CD4-positive, alpha-beta T cell (primary cell): Measurements from ENCODE around the gene GAB3. TPM values are rescaled to one million over a fixed set of nuclear protein-coding genes. Genes with fewer than 3 reads are reported as not detected.
"Not testable (repeated sequence)": the region's sequence is repeated elsewhere in the genome, so short reads cannot be mapped to it uniquely, and the experiment has no call there.

Experiments used
- ATAC-seq: fragments of 200-7000 bp; cut with Tn5 transposase; one replicate; pipeline ENCODE4 v1.10.0; 2022; ENCODE audit warnings: mild to moderate bottlenecking; ENCODE audit not compliant: poor library complexity
- CTCF ChIA-PET: fragments of 350-600 bp; sonication (Branson Sonifier 250); formaldehyde crosslinking; loops from one replicate; lab custom pipeline; 2021; ENCODE audit warnings: antibody characterized with exemption, inconsistent platforms; lab: Charles Lee
- POLR2A ChIA-PET: fragments of 350-600 bp; sonication (Branson Sonifier 250); formaldehyde crosslinking; loops from one replicate; lab custom pipeline; 2021; ENCODE audit warnings: antibody characterized with exemption, inconsistent platforms; lab: Charles Lee
- DNase-seq, 14 experiments: peaks; one replicate each; pipeline ENCODE4 v3.0.0-alpha.2; 2013 to 2020; ENCODE audit warnings: mixed read lengths in 2 of 14
- H3K27ac ChIP-seq, 2 donors: one replicate each; pipeline versions ENCODE4 v1.5.1 to v1.7.0; 2013; ENCODE audit warnings: low read length in 2 of 2, low read depth in 1 of 2, mild to moderate bottlenecking in 1 of 2
- H3K27me3 ChIP-seq, 2 experiments: 1 replicate in 1 of 2; 2 replicates in 1 of 2; pipeline versions ENCODE4 v1.6.1 to v1.7.0; 2013; ENCODE audit warnings: low read length in 2 of 2, control low read depth in 1 of 2, mild to moderate bottlenecking in 1 of 2, moderate library complexity in 1 of 2; ENCODE audit not compliant: insufficient read depth in 2 of 2, control insufficient read depth in 1 of 2
- H3K36me3 ChIP-seq: one replicate; pipeline ENCODE4 v1.6.1; 2013; ENCODE audit warnings: low read length, control low read depth; ENCODE audit not compliant: insufficient read depth
- H3K4me1 ChIP-seq: one replicate; pipeline ENCODE4 v1.6.1; 2013; ENCODE audit warnings: low read length, control low read depth; ENCODE audit not compliant: insufficient read depth
- H3K4me3 ChIP-seq: one replicate; pipeline ENCODE4 v1.5.1; 2013; ENCODE audit warnings: mild to moderate bottlenecking, low read length, moderate library complexity
- H3K9me3 ChIP-seq, 2 experiments: 1 replicate in 1 of 2; 2 replicates in 1 of 2; pipeline versions ENCODE4 v1.6.1 to v1.7.0; 2013; ENCODE audit warnings: low read length in 2 of 2, mild to moderate bottlenecking in 2 of 2, control low read depth in 1 of 2, moderate library complexity in 1 of 2; ENCODE audit not compliant: control insufficient read depth in 1 of 2, insufficient read depth in 1 of 2
- H3K27ac Mint-ChIP-seq: one replicate; pipeline ENCODE4 v1.8.0; 2020; ENCODE audit warnings: mixed read lengths
- H3K27me3 Mint-ChIP-seq: one replicate; pipeline ENCODE4 v1.8.0; 2021; ENCODE audit warnings: mixed read lengths
- H3K36me3 Mint-ChIP-seq: one replicate; pipeline ENCODE4 v1.8.0; 2021; ENCODE audit warnings: low read depth, mixed read lengths
- H3K4me1 Mint-ChIP-seq: one replicate; pipeline ENCODE4 v1.8.0; 2021; ENCODE audit warnings: low read depth, mixed read lengths
- H3K4me3 Mint-ChIP-seq: one replicate; pipeline ENCODE4 v1.8.0; 2020; ENCODE audit warnings: mild to moderate bottlenecking, mixed read lengths
- H3K9me3 Mint-ChIP-seq: one replicate; pipeline ENCODE4 v1.8.0; 2020; ENCODE audit warnings: mixed read lengths
- CTCF ChIP-seq: fragments of 200-600 bp; IDR thresholded peaks from one replicate; pipeline ENCODE4 v1.8.0; 2022; ENCODE audit warnings: antibody characterized with exemption, mild to moderate bottlenecking
- intact Hi-C, 2 experiments: fragments of 100-400 bp; cut with DNase I in 1 of 2; cut with micrococcal nuclease in 1 of 2; formaldehyde crosslinking; loops; one replicate each; pipeline versions ENCODE4 v1.15.1 to v1.9.0; 2023 to 2025; cut with DNase I, micrococcal nuclease
- total RNA-seq, 174 experiments: library from RNA in 2 of 174; stranded (reverse) in 2 of 174; gene quantifications; one replicate each; pipeline ENCODE4 v1.2.3 and lab custom pipeline; 2021 to 2026

Gene GAB3
- total RNA-seq, 2 experiments from 2014 or later, result 3.4 to 3.5 TPM

- Mint-ChIP-seq H3K36me3 (no peaks in the 10 kb centered on the region), H3K27ac (no peak overlapping the region), H3K27me3 (no peaks in the 10 kb centered on the region), H3K4me1 (no peaks in the 10 kb centered on the region), H3K9me3 (no peaks in the 10 kb centered on the region), H3K4me3 (no peak overlapping the region)
- Histone ChIP-seq H3K27ac (no peak overlapping the region), H3K4me3 (no peak overlapping the region), H3K4me1 (no peaks in the 10 kb centered on the region), H3K27me3 (no peaks in the 10 kb centered on the region), H3K9me3 (no peaks in the 10 kb centered on the region), H3K36me3 (no peaks in the 10 kb centered on the region)
- ATAC-seq, result no peak
- POLR2A ChIA-PET, result no interaction called here
- no peak for TF ChIP-seq CTCF
- no peak for DNase-seq
- intact Hi-C loops, result no loop called here
- CTCF ChIA-PET, result no interaction called here
Observed at GRCh38 chrX:154654372-154654771, 96.5 kb downstream of the GAB3 start.

GRCh38 chrX:154653413-154653812 lies 97.5 kb downstream of the GAB3 start, which contains the start of gene CTAG2:
Gene CTAG2, minus strand, starts transcription at chrX:154653579. Its CDS starts 64 bp downstream, at chrX:154653515.
- H3K27me3 Mint-ChIP-seq, CTCF ChIA-PET, POLR2A ChIA-PET: not testable (repeated sequence)

GRCh38 chrX:154653048-154653401 lies 97.9 kb downstream of the GAB3 start:
- DNase-seq (no peak), ATAC-seq (no peak)
- no peak overlapping the region for H3K4me3 ChIP-seq
- ChIA-PET CTCF (no interaction called here), POLR2A (no interaction called here)
- no peaks in the 10 kb centered on the region for H3K36me3 ChIP-seq
- TF ChIP-seq CTCF, result no peak
- H3K27ac ChIP-seq, result no peak overlapping the region
- no peaks in the 10 kb centered on the region for H3K27me3 ChIP-seq
- no peaks in the 10 kb centered on the region for H3K4me1 Mint-ChIP-seq
- intact Hi-C loops, result no loop called here
- no peak overlapping the region for H3K27ac Mint-ChIP-seq
- no peaks in the 10 kb centered on the region for H3K27me3 Mint-ChIP-seq
- no peaks in the 10 kb centered on the region for H3K4me1 ChIP-seq
- no peaks in the 10 kb centered on the region for H3K9me3 ChIP-seq
- H3K4me3 Mint-ChIP-seq, result no peak overlapping the region
- H3K36me3 Mint-ChIP-seq, result no peaks in the 10 kb centered on the region
- no peaks in the 10 kb centered on the region for H3K9me3 Mint-ChIP-seq

More at GRCh38 chrX:154653413-154653812, 97.5 kb downstream of the GAB3 start, which contains the start of gene CTAG2:
- H3K4me3 ChIP-seq, DNase-seq, ATAC-seq, H3K4me1 ChIP-seq, H3K9me3 ChIP-seq, H3K36me3 Mint-ChIP-seq, H3K9me3 Mint-ChIP-seq, H3K36me3 ChIP-seq, H3K27me3 ChIP-seq, H3K27ac Mint-ChIP-seq, H3K4me3 Mint-ChIP-seq, intact Hi-C loops, H3K4me1 Mint-ChIP-seq, H3K27ac ChIP-seq: not testable (repeated sequence)

- no peak overlapping the region for H3K4me3 ChIP-seq
- no peaks in the 10 kb centered on the region for H3K27me3 ChIP-seq
- H3K9me3 Mint-ChIP-seq, result no peaks in the 10 kb centered on the region
- H3K27ac Mint-ChIP-seq, result no peak overlapping the region
- no peaks in the 10 kb centered on the region for H3K36me3 Mint-ChIP-seq
- H3K4me1 ChIP-seq, result no peaks in the 10 kb centered on the region
- POLR2A ChIA-PET, result no interaction called here
- TF ChIP-seq CTCF, result no peak
- no peaks in the 10 kb centered on the region for H3K27me3 Mint-ChIP-seq
- no peak overlapping the region for H3K27ac ChIP-seq
- intact Hi-C loops, result no loop called here
- CTCF ChIA-PET, result no interaction called here
- no peaks in the 10 kb centered on the region for H3K36me3 ChIP-seq
- ATAC-seq, result no peak
- no peak for DNase-seq
- no peaks in the 10 kb centered on the region for H3K4me1 Mint-ChIP-seq
- no peak overlapping the region for H3K4me3 Mint-ChIP-seq
- H3K9me3 ChIP-seq, result no peaks in the 10 kb centered on the region
Observed at GRCh38 chrX:154652311-154653047, 98.4 kb downstream of the GAB3 start.
